Ishikawa (cell line): ENCODE results near the gene ADRB1.

ENCODE experiments used
- CEBPB ChIP-seq: IDR thresholded peaks from 2 replicates; pipeline ENCODE4 v1.6.1; 2012
- TCF12 ChIP-seq: IDR thresholded peaks from 2 replicates; pipeline ENCODE4 v1.6.1; 2012; ENCODE audit warnings: low read depth
- TF ChIP-seq, protein P1 (sequence below): IDR thresholded peaks from 2 replicates; pipeline ENCODE4 v1.6.1; 2012

DNA sequence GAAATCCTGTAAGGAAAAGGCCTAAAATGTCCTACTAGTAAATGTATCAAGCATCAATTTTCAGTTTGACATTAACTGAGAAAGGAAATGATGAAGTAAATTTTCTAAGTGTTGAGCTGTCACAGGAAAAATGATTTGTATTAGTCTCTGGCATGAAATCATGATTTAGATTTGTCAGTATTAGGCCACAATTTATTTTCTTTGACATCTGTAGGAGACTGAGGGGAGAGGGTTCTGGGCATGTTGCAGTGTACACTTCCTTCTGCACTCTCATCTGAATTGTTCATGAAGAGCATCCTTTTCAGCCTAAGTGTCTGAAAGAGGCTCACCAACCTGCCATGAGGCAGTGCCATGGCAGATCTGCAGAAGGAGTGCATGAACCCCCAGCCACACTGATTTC, 15.9 kb downstream of the ADRB1 start:
- TF ChIP-seq, protein P1, sequence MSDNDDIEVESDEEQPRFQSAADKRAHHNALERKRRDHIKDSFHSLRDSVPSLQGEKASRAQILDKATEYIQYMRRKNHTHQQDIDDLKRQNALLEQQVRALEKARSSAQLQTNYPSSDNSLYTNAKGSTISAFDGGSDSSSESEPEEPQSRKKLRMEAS, result no peak
- TF ChIP-seq CEBPB (no peak), TCF12 (no peak)
